ENCODE data around the gene ADAT1.
A peak's percentile ranks its signal among the peaks of the same experiment; 100 is the strongest.
"Not testable (repeated sequence)": the region's sequence is repeated elsewhere in the genome, so short reads cannot be mapped to it uniquely, and the experiment has no call there.

The ADAT1 gene

GRCh38 chr16:75620326-75621169, 2.5 kb downstream of the ADAT1 start:
- DNase-seq (ENCODE audit: low spot score): peak; percentile 70

GRCh38 chr16:75618780-75619179, 4.3 kb downstream of the ADAT1 start:
- DNase-seq (ENCODE audit: low spot score): no peak

GRCh38 chr16:75617121-75617520, 6.0 kb downstream of the ADAT1 start:
- no peak for DNase-seq (ENCODE audit: low spot score)

GRCh38 chr16:75616521-75617010, 6.5 kb downstream of the ADAT1 start:
- DNase-seq (ENCODE audit: low spot score): no peak

GRCh38 chr16:75615619-75616018, 7.5 kb downstream of the ADAT1 start:
- DNase-seq (ENCODE audit: low spot score): no peak

- DNase-seq (ENCODE audit: low spot score): no peak
Observed at GRCh38 chr16:75614066-75614897, 8.8 kb downstream of the ADAT1 start.

- no peak for DNase-seq (ENCODE audit: low spot score)
Observed at GRCh38 chr16:75606507-75606906, 16.6 kb downstream of the ADAT1 start.

- DNase-seq (ENCODE audit: low spot score): no peak
Observed at GRCh38 chr16:75603241-75603640, 19.8 kb downstream of the ADAT1 start.

- no peak for DNase-seq (ENCODE audit: low spot score)
Observed at GRCh38 chr16:75599452-75600277, 23.4 kb downstream of the ADAT1 start.

GRCh38 chr16:75593825-75594820, 29.0 kb downstream of the ADAT1 start:
- no peak for DNase-seq (ENCODE audit: low spot score)

- no peak for DNase-seq (ENCODE audit: low spot score)
Observed at GRCh38 chr16:75593308-75593707, 29.8 kb downstream of the ADAT1 start.

GRCh38 chr16:75591927-75592326, 31.2 kb downstream of the ADAT1 start:
- DNase-seq (ENCODE audit: low spot score): not testable (repeated sequence)

- no peak for DNase-seq (ENCODE audit: low spot score)
Observed at GRCh38 chr16:75590920-75591843, 31.9 kb downstream of the ADAT1 start.

GRCh38 chr16:75589306-75589705, 33.8 kb downstream of the ADAT1 start:
- DNase-seq (ENCODE audit: low spot score): no peak

GRCh38 chr16:75588716-75589115, 34.4 kb downstream of the ADAT1 start:
- DNase-seq (ENCODE audit: low spot score): no peak

- no peak for DNase-seq (ENCODE audit: low spot score)
Observed at GRCh38 chr16:75584108-75584507, 39.0 kb downstream of the ADAT1 start.

- DNase-seq (ENCODE audit: low spot score): no peak
Observed at GRCh38 chr16:75579281-75579834, 43.7 kb downstream of the ADAT1 start.

- no peak for DNase-seq (ENCODE audit: low spot score)
Observed at GRCh38 chr16:75578725-75579124, 44.4 kb downstream of the ADAT1 start.

GRCh38 chr16:75578212-75578611, 44.9 kb downstream of the ADAT1 start:
- DNase-seq (ENCODE audit: low spot score): peak; percentile 28

Data from hematopoietic multipotent progenitor cell treated with erythropoietin and hydrocortisone succinate and interleukin-3 and kit ligand, for 15 days (in vitro differentiated cells).